Naive thymus-derived CD4-positive, alpha-beta T cell (primary cell): ENCODE results near the gene KRT71. TPM values are rescaled to one million over a fixed set of nuclear protein-coding genes. Genes with fewer than 3 reads are reported as not detected.
A peak's percentile ranks its signal among the peaks of the same experiment; 100 is the strongest.

Experiments used
- ATAC-seq: fragments of 150-1000 bp; cut with Tn5 transposase; 2 replicates; pipeline ENCODE4 v1.10.0; 2021; ENCODE audit warnings: mild to moderate bottlenecking, moderate library complexity
- CTCF ChIA-PET: fragments of 350-600 bp; sonication (Branson Sonifier 250); formaldehyde crosslinking; loops from one replicate; lab custom pipeline; 2021; ENCODE audit warnings: antibody characterized with exemption; lab: Charles Lee
- POLR2A ChIA-PET: fragments of 350-600 bp; sonication (Branson Sonifier 250); formaldehyde crosslinking; loops from one replicate; lab custom pipeline; 2021; ENCODE audit warnings: antibody characterized with exemption, inconsistent platforms; lab: Charles Lee
- DNase-seq, 9 donors: peaks; one replicate each; pipeline versions ENCODE4 v3.0.0 to v3.0.0-alpha.2; 2020 to 2022; ENCODE audit warnings: mixed read lengths in 1 of 9
- H3K27ac ChIP-seq: one replicate; pipeline ENCODE4 v1.7.0; 2013; ENCODE audit warnings: mild to moderate bottlenecking, low read depth, low read length, moderate library complexity
- H3K27me3 ChIP-seq, 2 donors: one replicate each; pipeline ENCODE4 v1.7.0; 2013; ENCODE audit warnings: low read length in 2 of 2, mild to moderate bottlenecking in 2 of 2, moderate library complexity in 2 of 2; ENCODE audit not compliant: control insufficient read depth in 2 of 2, insufficient read depth in 2 of 2
- H3K36me3 ChIP-seq, 3 experiments: 1 replicate in 2 of 3; 2 replicates in 1 of 3; pipeline ENCODE4 v1.7.0; 2013; ENCODE audit warnings: low read length in 3 of 3, mild to moderate bottlenecking in 3 of 3, moderate library complexity in 1 of 3; ENCODE audit not compliant: insufficient read depth in 3 of 3, control insufficient read depth in 2 of 3
- H3K4me1 ChIP-seq, 2 donors: one replicate each; pipeline ENCODE4 v1.7.0; 2013; ENCODE audit warnings: low read length in 2 of 2, mild to moderate bottlenecking in 2 of 2, moderate library complexity in 1 of 2; ENCODE audit not compliant: control insufficient read depth in 2 of 2, insufficient read depth in 2 of 2
- H3K4me3 ChIP-seq: 2 replicates; pipeline ENCODE4 v1.7.0; 2013; ENCODE audit warnings: mild to moderate bottlenecking, low read length
- H3K9me3 ChIP-seq, 3 experiments: 1 replicate in 2 of 3; 2 replicates in 1 of 3; pipeline ENCODE4 v1.7.0; 2013; ENCODE audit warnings: low read length in 3 of 3; ENCODE audit not compliant: control insufficient read depth in 2 of 3
- H3K27ac Mint-ChIP-seq, 9 donors: one replicate each; pipeline ENCODE4 v1.8.0; 2020 to 2022; ENCODE audit warnings: mixed read lengths in 9 of 9, mild to moderate bottlenecking in 8 of 9, moderate library complexity in 5 of 9, inconsistent platforms in 2 of 9
- H3K27me3 Mint-ChIP-seq, 5 donors: one replicate each; pipeline ENCODE4 v1.8.0; 2021 to 2022; ENCODE audit warnings: mixed read lengths in 5 of 5, mild to moderate bottlenecking in 1 of 5
- H3K36me3 Mint-ChIP-seq, 5 donors: one replicate each; pipeline ENCODE4 v1.8.0; 2020 to 2022; ENCODE audit warnings: mixed read lengths in 5 of 5, mild to moderate bottlenecking in 3 of 5, inconsistent platforms in 1 of 5
- H3K4me1 Mint-ChIP-seq, 7 donors: one replicate each; pipeline ENCODE4 v1.8.0; 2020 to 2022; ENCODE audit warnings: mixed read lengths in 7 of 7, mild to moderate bottlenecking in 3 of 7, inconsistent platforms in 1 of 7
- H3K4me3 Mint-ChIP-seq, 10 donors: one replicate each; pipeline ENCODE4 v1.8.0; 2020 to 2022; ENCODE audit warnings: mild to moderate bottlenecking in 10 of 10, mixed read lengths in 10 of 10, moderate library complexity in 6 of 10, inconsistent platforms in 2 of 10
- H3K9me3 Mint-ChIP-seq, 11 donors: one replicate each; pipeline ENCODE4 v1.8.0; 2020 to 2022; ENCODE audit warnings: mixed read lengths in 11 of 11, mild to moderate bottlenecking in 4 of 11, inconsistent platforms in 1 of 11, moderate library complexity in 1 of 11
- intact Hi-C, 2 donors: fragments of 100-400 bp; cut with micrococcal nuclease; formaldehyde crosslinking; loops; one replicate each; pipeline ENCODE4 v1.15.1; 2023
- polyA plus RNA-seq, 2 donors: library from polyadenylated mRNA; unstranded; fragments of 300-500 nt; fragmentation: Illumina TruSeq; gene quantifications; one replicate each; pipeline ENCODE4 v1.2.3, GENCODE V29; 2021
- total RNA-seq, 6 experiments: library from RNA in 5 of 6; stranded (reverse) in 5 of 6; gene quantifications; 1 replicate in 5 of 6; 2 replicates in 1 of 6; pipeline ENCODE4 v1.2.3 and lab custom pipeline; 2021 to 2026

Gene KRT71
- total and polyA plus RNA-seq, 7 experiments from 2014 or later = not detected

DNA sequence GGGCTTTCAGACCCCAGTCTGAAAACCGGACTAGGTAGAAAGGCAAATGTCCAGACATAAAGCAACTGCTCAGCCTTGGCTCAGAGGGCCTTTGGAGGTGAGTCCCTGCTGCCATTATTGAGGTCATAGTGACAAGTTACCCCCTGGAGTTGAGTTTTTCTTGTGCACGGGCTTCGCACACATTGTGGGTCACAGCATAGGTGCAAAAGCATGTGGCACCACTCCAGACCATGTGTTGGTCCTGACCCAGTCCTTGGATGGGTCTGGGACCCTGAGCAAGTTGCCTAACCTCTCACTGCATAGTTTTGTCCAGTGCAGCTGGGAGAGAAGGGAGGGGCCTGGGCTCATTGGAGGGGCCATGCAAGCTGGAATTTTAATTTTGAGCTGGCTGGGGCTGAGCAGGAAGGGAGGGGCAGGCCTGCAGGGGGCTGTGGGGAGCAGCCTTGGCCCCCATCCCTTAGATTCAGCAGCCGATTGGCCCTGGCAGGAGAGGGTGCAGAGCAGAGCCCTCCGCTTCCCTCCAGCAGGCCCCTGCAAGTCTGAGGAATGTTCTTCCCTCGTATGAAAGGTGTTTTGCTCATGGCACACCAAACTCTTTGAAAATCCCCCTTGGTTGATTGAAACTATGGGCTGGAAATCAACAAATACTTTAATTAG, 28.6 kb downstream of the KRT71 start:
- DNase-seq = peak in 1 of 9 donors; percentile 8
- no peaks in the 10 kb centered on the region for H3K36me3 ChIP-seq
- Mint-ChIP-seq H3K4me1 (peaks cover 0 to 11% (median 0%) of the 10 kb centered on the region in 7 donors), H3K36me3 (no peaks in the 10 kb centered on the region), H3K4me3 (no peak overlapping the region), H3K27ac (no peak overlapping the region), H3K9me3 (no peaks in the 10 kb centered on the region), H3K27me3 (no peaks in the 10 kb centered on the region)
- no peak overlapping the region for H3K4me3 ChIP-seq
- no peak overlapping the region for H3K27ac ChIP-seq
- CTCF ChIA-PET = no interaction called here
- no peaks in the 10 kb centered on the region for H3K9me3 ChIP-seq
- intact Hi-C loops = no loop called here
- no peak for ATAC-seq
- H3K4me1 ChIP-seq = peaks cover 0 to 16% of the 10 kb centered on the region in 2 donors
- POLR2A ChIA-PET = no interaction called here
- H3K27me3 ChIP-seq = no peaks in the 10 kb centered on the region

DNA sequence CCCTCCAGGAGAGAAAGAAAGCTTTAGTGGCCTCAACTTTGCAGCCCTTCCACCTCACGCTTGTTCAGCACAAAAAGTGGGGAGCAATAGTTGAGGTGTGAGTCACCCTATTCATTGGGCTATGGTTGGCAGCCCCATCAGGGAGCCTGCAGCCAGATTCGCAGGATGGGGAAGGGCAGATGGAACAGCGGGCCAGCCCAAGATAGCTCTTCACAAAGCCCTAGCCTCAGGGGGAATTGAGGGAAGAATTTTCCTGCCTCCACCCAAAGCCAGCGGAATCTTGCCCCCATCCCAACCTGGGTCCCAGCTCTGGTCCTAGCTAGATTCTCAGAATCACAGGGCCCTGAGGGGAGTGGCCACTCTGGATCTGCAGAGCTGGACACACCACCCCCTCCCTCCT, 29.1 kb downstream of the KRT71 start:
- Mint-ChIP-seq H3K36me3 (no peaks in the 10 kb centered on the region), H3K4me1 (peaks cover 0 to 11% (median 0%) of the 10 kb centered on the region in 7 donors), H3K4me3 (no peak overlapping the region), H3K9me3 (no peaks in the 10 kb centered on the region), H3K27me3 (no peaks in the 10 kb centered on the region), H3K27ac (no peak overlapping the region)
- ATAC-seq (no peak), DNase-seq (peak in 1 of 9 donors; percentile 13)
- CTCF ChIA-PET = no interaction called here
- Histone ChIP-seq H3K4me1 (peaks cover 0 to 16% of the 10 kb centered on the region in 2 donors), H3K9me3 (no peaks in the 10 kb centered on the region), H3K27me3 (no peaks in the 10 kb centered on the region), H3K27ac (no peak overlapping the region), H3K4me3 (no peak overlapping the region), H3K36me3 (no peaks in the 10 kb centered on the region)
- POLR2A ChIA-PET = no interaction called here
- intact Hi-C loops = no loop called here

DNA sequence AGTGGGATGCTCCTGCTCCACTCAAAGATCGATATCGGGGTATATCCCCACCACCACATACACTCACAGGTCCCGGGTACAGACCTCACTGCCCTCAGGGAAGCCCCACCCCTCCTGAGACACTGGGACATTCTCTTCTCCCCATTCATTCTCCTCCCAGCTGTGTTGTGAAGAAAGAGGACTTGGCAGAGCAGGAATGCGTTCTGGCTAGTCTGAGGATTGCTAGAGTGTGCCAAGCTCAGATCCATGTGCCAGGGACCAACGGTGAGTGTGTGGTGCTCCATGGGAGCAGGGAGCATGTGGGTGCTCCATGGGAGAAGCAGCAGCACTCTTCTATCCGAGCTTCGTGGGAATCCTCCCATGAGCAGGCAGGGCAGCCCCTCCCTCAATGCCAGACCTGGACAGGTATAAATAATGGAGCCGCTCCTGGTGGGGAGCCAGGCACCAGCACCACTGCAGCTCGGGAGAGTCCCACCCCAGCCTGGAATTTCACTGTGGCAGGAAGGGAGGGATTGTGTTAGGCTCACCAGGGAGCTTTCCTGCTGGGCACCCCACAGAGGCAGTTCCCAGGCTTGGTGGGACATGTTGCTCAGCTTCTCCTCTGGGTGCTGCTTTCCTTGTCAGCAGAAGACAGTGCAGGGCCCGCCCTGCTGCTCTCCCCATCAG, 30.5 kb downstream of the KRT71 start:
- H3K4me3 ChIP-seq = no peak overlapping the region
- H3K9me3 ChIP-seq = no peaks in the 10 kb centered on the region
- H3K4me1 Mint-ChIP-seq = peaks cover 0 to 9% (median 0%) of the 10 kb centered on the region in 7 donors
- DNase-seq (peak in 1 of 9 donors; percentile 13), ATAC-seq (no peak)
- ChIA-PET POLR2A (interaction anchor here (0.6 kb wide), 1 partner anchor 274 kb away, joined by 3 read pairs; no protein-coding TSS in a partner anchor), CTCF (no interaction called here)
- no peaks in the 10 kb centered on the region for H3K27me3 ChIP-seq
- peaks cover 0 to 16% of the 10 kb centered on the region in 2 donors for H3K4me1 ChIP-seq
- H3K27me3 Mint-ChIP-seq = no peaks in the 10 kb centered on the region
- H3K9me3 Mint-ChIP-seq = no peaks in the 10 kb centered on the region
- no peak overlapping the region for H3K4me3 Mint-ChIP-seq
- no peaks in the 10 kb centered on the region for H3K36me3 ChIP-seq
- H3K27ac ChIP-seq = no peak overlapping the region
- no peak overlapping the region for H3K27ac Mint-ChIP-seq
- no peaks in the 10 kb centered on the region for H3K36me3 Mint-ChIP-seq
- intact Hi-C loops = no loop called here

DNA sequence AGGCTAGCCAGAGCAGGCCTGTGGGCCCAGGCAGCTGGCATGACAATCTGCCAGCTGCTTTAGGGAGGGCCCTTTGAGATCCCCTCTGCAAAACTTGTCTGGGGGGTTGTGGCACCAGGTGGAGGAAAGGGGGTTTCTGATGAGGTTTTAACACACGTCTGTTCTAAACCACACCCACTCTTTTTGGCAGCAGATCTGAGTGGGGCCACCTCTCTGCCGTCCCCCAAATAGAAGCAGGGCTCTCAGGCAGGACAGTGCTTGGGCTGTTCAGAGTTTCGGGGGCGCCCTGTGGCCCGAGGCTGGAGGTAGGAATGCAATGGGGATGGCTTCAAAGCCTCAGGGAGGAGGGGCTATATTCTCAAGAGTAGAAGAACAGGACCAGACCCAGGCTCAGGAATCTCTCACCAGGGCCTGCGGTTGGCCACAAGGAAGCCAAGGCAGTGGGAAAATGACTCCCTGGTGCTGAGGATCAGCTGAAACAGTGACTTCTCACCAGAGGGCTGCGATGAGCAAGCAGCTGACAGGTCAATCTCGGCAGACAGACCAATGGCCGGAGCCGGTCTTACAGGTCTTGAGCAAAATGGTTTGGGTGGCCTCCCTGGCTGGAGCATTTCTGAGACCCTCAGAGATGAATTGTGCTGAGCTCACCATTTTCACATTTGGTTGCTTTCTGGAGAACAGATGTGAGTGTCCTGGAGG, 31.2 kb downstream of the KRT71 start:
- no peaks in the 10 kb centered on the region for H3K9me3 ChIP-seq
- no peaks in the 10 kb centered on the region for H3K36me3 Mint-ChIP-seq
- ChIA-PET POLR2A (interaction anchor here (0.6 kb wide), 1 partner anchor 275 kb away, joined by 3 read pairs; no protein-coding TSS in a partner anchor), CTCF (no interaction called here)
- H3K4me3 Mint-ChIP-seq = no peak overlapping the region
- H3K4me1 ChIP-seq = peaks cover 0 to 10% of the 10 kb centered on the region in 2 donors
- no peak overlapping the region for H3K4me3 ChIP-seq
- no peaks in the 10 kb centered on the region for H3K27me3 Mint-ChIP-seq
- intact Hi-C loops = no loop called here
- no peak overlapping the region for H3K27ac ChIP-seq
- no peaks in the 10 kb centered on the region for H3K36me3 ChIP-seq
- no peak overlapping the region for H3K27ac Mint-ChIP-seq
- H3K4me1 Mint-ChIP-seq = peaks cover 0 to 6% (median 0%) of the 10 kb centered on the region in 7 donors
- H3K9me3 Mint-ChIP-seq = no peaks in the 10 kb centered on the region
- DNase-seq (peak in 1 of 9 donors; percentile 3), ATAC-seq (no peak)
- H3K27me3 ChIP-seq = no peaks in the 10 kb centered on the region

DNA sequence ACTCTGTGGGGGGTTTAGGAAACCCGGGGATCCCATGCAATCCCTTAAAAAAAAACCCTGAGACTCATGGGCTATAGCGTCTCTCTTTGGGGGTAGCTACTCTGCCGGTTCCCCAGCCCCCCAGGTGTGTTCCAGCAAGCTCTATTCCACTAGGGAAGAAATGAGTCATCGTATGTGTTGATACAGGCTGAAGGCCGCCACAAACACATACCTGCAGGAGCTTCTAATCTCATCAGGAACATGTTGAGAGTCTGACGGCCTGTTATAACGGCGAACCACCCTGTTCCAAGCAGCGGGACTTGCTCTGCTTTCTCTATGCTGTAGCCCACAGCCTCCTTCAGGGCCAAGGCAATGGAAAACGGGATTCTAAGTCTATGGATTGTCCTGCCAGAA, 31.8 kb downstream of the KRT71 start:
- H3K36me3 ChIP-seq = no peaks in the 10 kb centered on the region
- ChIA-PET POLR2A (no interaction called here), CTCF (interaction anchor here (1.6 kb wide), 1 partner anchor 359 kb away, joined by 4 read pairs; no protein-coding TSS in a partner anchor)
- no peaks in the 10 kb centered on the region for H3K9me3 ChIP-seq
- no peak overlapping the region for H3K4me3 ChIP-seq
- DNase-seq (peak in 1 of 9 donors; percentile 8), ATAC-seq (no peak)
- Mint-ChIP-seq H3K36me3 (no peaks in the 10 kb centered on the region), H3K27ac (no peak overlapping the region), H3K27me3 (no peaks in the 10 kb centered on the region), H3K4me3 (no peak overlapping the region), H3K9me3 (no peaks in the 10 kb centered on the region), H3K4me1 (peaks cover 0 to 1% (median 0%) of the 10 kb centered on the region in 7 donors)
- H3K27ac ChIP-seq = no peak overlapping the region
- peaks cover 0 to 5% of the 10 kb centered on the region in 2 donors for H3K4me1 ChIP-seq
- intact Hi-C loops = no loop called here
- H3K27me3 ChIP-seq = no peaks in the 10 kb centered on the region

DNA sequence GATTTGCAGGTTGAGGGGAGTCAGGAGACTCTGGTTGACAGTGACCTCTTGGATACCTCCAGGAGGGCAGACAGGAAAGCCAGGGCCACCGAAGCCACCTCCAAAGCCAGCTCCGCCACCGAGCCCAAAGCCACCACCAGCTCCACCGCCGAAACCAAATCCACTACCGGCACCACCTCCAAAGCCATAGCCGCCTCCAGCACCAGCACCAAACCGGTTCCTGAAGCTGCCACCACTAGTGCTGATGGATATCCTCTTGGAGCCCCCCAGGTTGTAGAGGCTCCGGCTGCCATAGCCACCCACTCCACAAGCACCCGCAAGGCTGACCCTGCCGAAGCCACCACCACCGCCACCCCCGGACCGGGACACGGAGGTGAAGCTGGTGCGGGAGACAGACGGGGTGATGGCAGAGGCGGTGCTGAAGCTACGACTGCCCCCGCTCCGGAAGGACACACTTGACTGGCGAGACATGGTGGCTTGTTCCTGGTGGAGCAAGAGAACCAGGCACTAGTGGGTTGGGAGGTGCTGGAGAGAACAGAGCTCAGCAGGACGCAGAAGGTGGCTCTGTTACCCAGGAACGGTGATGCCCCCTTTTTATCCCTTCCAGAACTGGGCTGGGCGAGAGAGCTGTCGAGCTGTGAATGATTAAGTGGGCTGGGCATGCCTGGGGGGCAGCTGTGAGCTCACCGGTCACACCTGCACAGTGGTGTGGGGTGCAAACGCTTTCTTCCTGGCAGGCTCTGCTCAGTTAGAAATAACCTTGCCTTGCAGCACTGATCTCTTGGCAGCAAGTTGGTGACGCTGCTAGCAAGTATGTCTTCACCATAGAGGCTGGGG, 32.9 kb downstream of the KRT71 start, which contains the start of gene KRT5:
Gene KRT5, minus strand, starts transcription at position 569 of the 837 bp plus-strand sequence. Its CDS starts 98 bp downstream, at position 471.
- Histone ChIP-seq H3K27ac (no peak within 1 kb of the TSS), H3K36me3 (no peaks in the 10 kb centered on the region), H3K9me3 (no peaks in the 10 kb centered on the region), H3K27me3 (no peaks in the 10 kb centered on the region), H3K4me3 (no peak within 1 kb of the TSS), H3K4me1 (no peaks in the 10 kb centered on the region)
- Mint-ChIP-seq H3K27ac (peak within 1 kb of the TSS in 1 of 9 donors; percentile 37), H3K36me3 (no peaks in the 10 kb centered on the region), H3K27me3 (peaks cover 0 to 4% (median 0%) of the 10 kb centered on the region in 5 donors), H3K4me3 (no peak within 1 kb of the TSS), H3K9me3 (no peaks in the 10 kb centered on the region), H3K4me1 (peaks cover 0 to under 1% (median 0%) of the 10 kb centered on the region in 7 donors)
- DNase-seq (peak in 1 of 9 donors; percentile 16), ATAC-seq (no peak)
- CTCF ChIA-PET = interaction anchor here (0.5 to 1.6 kb wide), 2 partner anchors 360 to 1512 kb away, joined by 4 read pairs; no protein-coding TSS in a partner anchor
- POLR2A ChIA-PET = no interaction called here
- intact Hi-C loops = no loop called here
